HG03354 (cell line): ENCODE results near the gene SUN5.

Experiments used
- ATAC-seq: cut with Tn5 transposase; IDR thresholded peaks from one replicate; pipeline ENCODE4 v1.9.1; 2021; ENCODE audit warnings: mild to moderate bottlenecking; ENCODE audit not compliant: unreplicated experiment, poor library complexity, severe bottlenecking

Gene SUN5

GRCh38 chr20:33000802-33001466, 3.3 kb downstream of the SUN5 start:
- ATAC-seq = no peak

GRCh38 chr20:32999603-33000250, 4.5 kb downstream of the SUN5 start:
- ATAC-seq = no peak

GRCh38 chr20:32997431-32997830, 6.8 kb downstream of the SUN5 start:
- no peak for ATAC-seq

GRCh38 chr20:32995802-32996201, 8.4 kb downstream of the SUN5 start:
- ATAC-seq = no peak

GRCh38 chr20:32993496-32994050, 10.7 kb downstream of the SUN5 start:
- no peak for ATAC-seq

- no peak for ATAC-seq
Measured at GRCh38 chr20:32991792-32992641, 12.2 kb downstream of the SUN5 start.

GRCh38 chr20:32991383-32991782, 12.8 kb downstream of the SUN5 start:
- ATAC-seq = no peak

- no peak for ATAC-seq
Measured at GRCh38 chr20:32990426-32990825, 13.8 kb downstream of the SUN5 start.

GRCh38 chr20:32989507-32990283, 14.5 kb downstream of the SUN5 start:
- ATAC-seq = no peak

GRCh38 chr20:32988008-32988407, 16.2 kb downstream of the SUN5 start:
- ATAC-seq = no peak

- no peak for ATAC-seq
Measured at GRCh38 chr20:32987044-32987825, 17.0 kb downstream of the SUN5 start.

- no peak for ATAC-seq
Measured at GRCh38 chr20:32986331-32986966, 17.8 kb downstream of the SUN5 start.

GRCh38 chr20:32985596-32985995, 18.6 kb downstream of the SUN5 start:
- ATAC-seq = no peak

GRCh38 chr20:32984631-32985354, 19.4 kb downstream of the SUN5 start:
- ATAC-seq = no peak

GRCh38 chr20:32984196-32984595, 20.0 kb downstream of the SUN5 start:
- no peak for ATAC-seq

- ATAC-seq = no peak
Measured at GRCh38 chr20:32983459-32984112, 20.6 kb downstream of the SUN5 start.
